HFF-Myc (cell line): ENCODE results near the gene AFDN.

Experiments used
- DNase-seq: peaks from one replicate; pipeline ENCODE4 v3.0.0-alpha.2; 2011; ENCODE audit warnings: low read depth; ENCODE audit errors: extremely low read depth
- H3K4me3 ChIP-seq: replicated peaks from 2 replicates; pipeline ENCODE4 v1.5.1; 2011; ENCODE audit warnings: low read depth, mild to moderate bottlenecking, control low read depth, low read length
- CTCF ChIP-seq: IDR thresholded peaks from 2 replicates; pipeline ENCODE4 v1.5.1; 2012; ENCODE audit warnings: mild to moderate bottlenecking, low read depth, low read length, control low read depth; ENCODE audit errors: missing control alignments

Gene AFDN

GRCh38 chr6:167933290-167933689 lies 106.6 kb downstream of the AFDN start:
- H3K4me3 ChIP-seq: no peak overlapping the region
- no peak for TF ChIP-seq CTCF
- DNase-seq: no peak

DNA sequence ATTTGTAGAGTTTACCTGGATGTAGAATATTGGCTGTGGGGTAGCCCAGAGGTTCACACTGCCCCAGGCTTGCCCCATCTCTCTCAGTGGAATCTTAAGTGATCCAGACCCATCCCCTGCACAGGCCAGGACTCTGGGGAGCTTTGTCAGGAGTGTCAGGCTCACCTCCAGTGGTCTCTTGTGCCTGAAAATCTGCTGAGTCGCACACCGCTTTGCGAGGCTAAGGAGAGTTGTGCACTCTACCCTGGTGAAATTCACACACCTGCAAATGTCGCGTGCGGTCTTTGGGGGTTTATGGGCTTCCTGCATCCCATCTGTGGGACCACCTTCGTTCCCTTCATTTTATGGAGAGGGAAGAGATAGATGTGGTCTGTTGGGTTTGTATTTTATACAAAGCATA lies 107.1 kb downstream of the AFDN start:
- no peak for TF ChIP-seq CTCF
- no peak for DNase-seq
- H3K4me3 ChIP-seq: no peak overlapping the region

GRCh38 chr6:167934426-167934864 lies 107.7 kb downstream of the AFDN start:
- no peak overlapping the region for H3K4me3 ChIP-seq
- DNase-seq: no peak
- TF ChIP-seq CTCF: no peak

- DNase-seq: no peak
- TF ChIP-seq CTCF: no peak
- no peak overlapping the region for H3K4me3 ChIP-seq
Measured at GRCh38 chr6:167936051-167936450, 109.3 kb downstream of the AFDN start.

DNA sequence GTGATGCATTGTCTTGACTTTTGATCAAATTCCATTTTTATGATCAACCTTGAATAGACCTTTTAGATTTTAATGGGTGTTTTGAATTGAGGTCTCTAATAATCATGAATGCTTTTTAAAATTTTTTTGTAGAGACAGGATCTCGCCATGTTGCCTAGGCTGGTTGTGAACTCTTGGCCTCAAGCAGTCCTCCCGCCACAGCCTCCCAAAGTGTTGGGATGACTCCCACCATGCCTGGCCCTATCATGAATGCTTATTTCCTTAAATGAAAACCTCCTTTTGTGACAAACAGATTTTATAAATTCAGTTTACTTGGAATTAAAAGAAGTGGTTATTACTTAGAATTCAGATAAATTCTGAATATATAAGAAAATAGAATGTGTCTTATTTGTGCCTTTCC lies 110.6 kb downstream of the AFDN start:
- no peak for TF ChIP-seq CTCF
- H3K4me3 ChIP-seq: no peak overlapping the region
- DNase-seq: no peak

- TF ChIP-seq CTCF: no peak
- no peak for DNase-seq
- no peak overlapping the region for H3K4me3 ChIP-seq
Measured at GRCh38 chr6:167937948-167938911, 111.5 kb downstream of the AFDN start.
